NCI-H82 (cell line): Measurements from ENCODE around the gene PAM.
"Not testable (repeated sequence)": the region's sequence is repeated elsewhere in the genome, so short reads cannot be mapped to it uniquely, and the experiment has no call there.

ENCODE experiments used
- DNase-seq: peaks from one replicate; lab custom pipeline; 2025; lab: John Stamatoyannopoulos, UW

The PAM gene

GRCh38 chr5:102751903-102752376 lies 3.2 kb upstream of the PAM start:
- not testable (repeated sequence) for DNase-seq

GRCh38 chr5:102753889-102754766 lies 977 bp upstream of the PAM start:
- DNase-seq, result no peak

GRCh38 chr5:102755686-102756371 lies 724 bp downstream of the PAM start:
- DNase-seq, result peak; percentile 71

- DNase-seq, result no peak
Measured at GRCh38 chr5:102758576-102758975, 3.5 kb downstream of the PAM start.

- no peak for DNase-seq
Measured at GRCh38 chr5:102759289-102759688, 4.2 kb downstream of the PAM start.

- DNase-seq, result no peak
Measured at GRCh38 chr5:102759700-102760099, 4.6 kb downstream of the PAM start.

- peak; percentile 5 for DNase-seq
Measured at GRCh38 chr5:102760815-102761214, 5.7 kb downstream of the PAM start.

- DNase-seq, result no peak
Measured at GRCh38 chr5:102762095-102762534, 7.0 kb downstream of the PAM start.

GRCh38 chr5:102762562-102763227 lies 7.6 kb downstream of the PAM start:
- no peak for DNase-seq

- DNase-seq, result no peak
Measured at GRCh38 chr5:102763734-102764133, 8.6 kb downstream of the PAM start.

GRCh38 chr5:102764381-102765004 lies 9.4 kb downstream of the PAM start:
- no peak for DNase-seq

- no peak for DNase-seq
Measured at GRCh38 chr5:102765350-102765749, 10.2 kb downstream of the PAM start.

GRCh38 chr5:102766295-102767090 lies 11.4 kb downstream of the PAM start:
- peak; percentile 49 for DNase-seq

GRCh38 chr5:102767862-102768261 lies 12.8 kb downstream of the PAM start:
- peak; percentile 53 for DNase-seq

- no peak for DNase-seq
Measured at GRCh38 chr5:102770803-102771202, 15.7 kb downstream of the PAM start.

- DNase-seq, result no peak
Measured at GRCh38 chr5:102771435-102771834, 16.3 kb downstream of the PAM start.

GRCh38 chr5:102772273-102772672 lies 17.2 kb downstream of the PAM start:
- DNase-seq, result no peak

GRCh38 chr5:102773133-102773532 lies 18.0 kb downstream of the PAM start:
- DNase-seq, result no peak

- not testable (repeated sequence) for DNase-seq
Measured at GRCh38 chr5:102775756-102776155, 20.7 kb downstream of the PAM start.

GRCh38 chr5:102777099-102777498 lies 22.0 kb downstream of the PAM start:
- no peak for DNase-seq

- no peak for DNase-seq
Measured at GRCh38 chr5:102778478-102778877, 23.4 kb downstream of the PAM start.
